Measurements from ENCODE around the gene LIFR. TPM values are rescaled to one million over a fixed set of nuclear protein-coding genes. Genes with fewer than 3 reads are reported as not detected.
"Not testable (repeated sequence)": the region's sequence is repeated elsewhere in the genome, so short reads cannot be mapped to it uniquely, and the experiment has no call there.

Gene LIFR
- total RNA-seq, 1 experiment from 2014 or later: 7.8 TPM

DNA sequence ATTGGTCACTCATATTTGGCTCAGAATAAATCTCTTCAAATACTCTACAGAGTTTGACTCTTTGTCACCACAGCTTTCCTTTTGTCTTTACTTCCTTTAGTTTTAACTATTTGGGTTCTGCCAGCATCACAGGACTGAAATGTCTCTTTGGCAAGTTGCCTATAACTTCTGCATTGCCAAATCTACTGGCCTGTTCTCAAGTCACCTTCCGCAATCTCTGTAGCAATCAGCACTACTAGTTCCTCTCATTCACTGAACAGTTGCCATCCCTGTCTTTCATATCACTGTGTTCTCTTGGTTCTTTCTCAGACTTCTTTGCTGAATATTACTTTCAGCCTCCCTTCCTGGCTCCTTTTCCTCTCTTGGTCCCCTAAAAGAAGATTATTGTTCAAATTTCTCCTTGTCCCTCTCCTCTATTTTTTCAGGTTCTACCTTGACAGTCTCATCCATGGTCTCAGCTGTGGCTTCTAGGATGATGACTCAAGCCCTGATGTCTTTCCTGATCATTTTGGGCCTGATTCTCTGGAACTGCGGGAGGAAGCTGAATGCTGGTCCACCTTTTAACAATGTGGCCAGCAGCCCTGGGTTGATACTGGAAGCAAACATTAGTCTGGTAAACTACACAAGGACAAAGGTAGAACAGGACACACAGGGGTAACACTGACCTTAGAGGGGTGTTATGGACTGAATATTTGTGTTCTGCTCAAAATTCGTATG, 44.0 kb upstream of the LIFR start:
- H2BK5ac ChIP-seq (ENCODE audit: insufficient read length, low read length): no peak overlapping the region
- no peak overlapping the region for H3K4me2 ChIP-seq (ENCODE audit: insufficient read depth, insufficient read length, low read length)

DNA sequence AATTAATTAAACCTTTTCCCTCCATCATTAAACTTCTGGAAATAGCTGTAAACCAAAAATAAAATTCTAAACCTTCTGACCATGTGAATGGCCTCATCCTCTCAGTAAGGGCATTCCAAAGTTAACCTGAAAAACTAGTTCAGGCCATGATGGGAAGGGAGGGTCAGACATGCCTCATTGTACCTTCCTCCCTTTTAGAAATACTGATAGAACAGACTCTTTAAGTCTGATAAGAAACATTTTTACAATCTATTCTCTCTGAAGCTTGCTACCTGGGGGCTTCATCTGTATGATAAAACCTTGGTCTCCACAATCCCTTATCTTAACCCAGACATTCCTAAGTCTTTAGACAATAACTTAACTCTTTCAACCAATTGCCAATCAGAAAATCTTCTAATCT, 43.3 kb upstream of the LIFR start:
- not testable (repeated sequence) for H4K8ac ChIP-seq (replicated peaks; ENCODE audit: insufficient read length, low read depth, low read length); H3K9me3 ChIP-seq (ENCODE audit: control insufficient read depth, low read depth, low read length); H4K5ac ChIP-seq (ENCODE audit: insufficient read length, low read depth, low read length); H3K4me3 Mint-ChIP-seq; DNase-seq; H3K4me2 ChIP-seq (ENCODE audit: insufficient read depth, insufficient read length, low read length); H2BK15ac ChIP-seq (ENCODE audit: low read depth, low read length); H3K9me3 Mint-ChIP-seq; H3K27me3 Mint-ChIP-seq (ENCODE audit: low read depth); H2AFZ ChIP-seq (ENCODE audit: low read length); H2AK5ac ChIP-seq (ENCODE audit: insufficient read length, low read length); H3K79me1 ChIP-seq (ENCODE audit: insufficient read depth, low read depth, low read length, poor library complexity, severe bottlenecking); H3K23ac ChIP-seq (ENCODE audit: insufficient read length, low read depth, low read length); H3K23me2 ChIP-seq (ENCODE audit: insufficient read length, low read depth, low read length, poor library complexity, severe bottlenecking); H2BK5ac ChIP-seq (ENCODE audit: insufficient read length, low read length); H3K9ac ChIP-seq (ENCODE audit: extremely low read depth, insufficient read length, low read length); H3K14ac ChIP-seq (ENCODE audit: insufficient read depth, low read length); H3K27me3 ChIP-seq (ENCODE audit: insufficient read depth, low read length); H2BK12ac ChIP-seq (ENCODE audit: insufficient read length, low read depth, low read length); H3T11ph ChIP-seq (ENCODE audit: low read length); H3K56ac ChIP-seq (ENCODE audit: insufficient read length, low read depth, low read length); H3K27ac ChIP-seq (ENCODE audit: insufficient read length, low read depth, low read length); H3K79me2 ChIP-seq (ENCODE audit: insufficient read depth, low read length); H3K27ac Mint-ChIP-seq; H4K20me1 ChIP-seq (ENCODE audit: control insufficient read depth, insufficient read depth, insufficient read length); H3K4me1 ChIP-seq (ENCODE audit: insufficient read depth, low read length); H2BK120ac ChIP-seq (ENCODE audit: low read depth, low read length, poor library complexity, severe bottlenecking); H3K4ac ChIP-seq (ENCODE audit: low read depth, low read length); H2BK20ac ChIP-seq (ENCODE audit: low read depth, low read length, poor library complexity, severe bottlenecking); H3K36me3 Mint-ChIP-seq (ENCODE audit: insufficient read depth in 1 of 3, low read depth in 3 of 3); H3K18ac ChIP-seq (ENCODE audit: insufficient read length, low read depth, low read length); H4K91ac ChIP-seq (ENCODE audit: insufficient read length, low read depth, low read length)
- peaks cover 11 to 22% of the 10 kb centered on the region in 2 experiments for H3K4me1 Mint-ChIP-seq

More for the DNA sequence above, 44.0 kb upstream of the LIFR start:
- no peak overlapping the region for H3K4ac ChIP-seq (ENCODE audit: low read depth, low read length)
- H3K23me2 ChIP-seq (ENCODE audit: insufficient read length, low read depth, low read length, poor library complexity, severe bottlenecking): no peaks in the 10 kb centered on the region
- H3K4me1 ChIP-seq (ENCODE audit: insufficient read depth, low read length): no peaks in the 10 kb centered on the region; the same call in 1 of the 2 replicates
- no peaks in the 10 kb centered on the region for H3K9me3 ChIP-seq (ENCODE audit: control insufficient read depth, low read depth, low read length)
- no peak overlapping the region for H3K14ac ChIP-seq (ENCODE audit: insufficient read depth, low read length)
- peaks cover 11 to 18% of the 10 kb centered on the region in 2 experiments for H3K4me1 Mint-ChIP-seq
- H3K79me1 ChIP-seq (ENCODE audit: insufficient read depth, low read depth, low read length, poor library complexity, severe bottlenecking): no peaks in the 10 kb centered on the region
- no peak overlapping the region for H3K27ac ChIP-seq (ENCODE audit: insufficient read length, low read depth, low read length)
- H3K79me2 ChIP-seq (ENCODE audit: insufficient read depth, low read length): no peaks in the 10 kb centered on the region
- H4K20me1 ChIP-seq (ENCODE audit: control insufficient read depth, insufficient read depth, insufficient read length): no peaks in the 10 kb centered on the region
- H3K18ac ChIP-seq (ENCODE audit: insufficient read length, low read depth, low read length): no peak overlapping the region
- H2AK5ac ChIP-seq (ENCODE audit: insufficient read length, low read length): no peak overlapping the region
- H4K5ac ChIP-seq (ENCODE audit: insufficient read length, low read depth, low read length): no peak overlapping the region
- no peak overlapping the region for H4K8ac ChIP-seq (replicated peaks; ENCODE audit: insufficient read length, low read depth, low read length)
- no peak for DNase-seq
- no peak overlapping the region for H3K23ac ChIP-seq (ENCODE audit: insufficient read length, low read depth, low read length)
- H3T11ph ChIP-seq (ENCODE audit: low read length): no peak overlapping the region
- H3K27me3 Mint-ChIP-seq (ENCODE audit: low read depth): no peaks in the 10 kb centered on the region
- WGBS (ENCODE audit: extremely low coverage, insufficient read length, low lambda C conversion rate): no CpG with 5 or more reads among the region's 3 CpGs
- H3K9ac ChIP-seq (ENCODE audit: extremely low read depth, insufficient read length, low read length): no peak overlapping the region
- H3K36me3 Mint-ChIP-seq (ENCODE audit: insufficient read depth in 1 of 3, low read depth in 3 of 3): no peaks in the 10 kb centered on the region; a peak in 1 of 7 replicates
- H3K56ac ChIP-seq (ENCODE audit: insufficient read length, low read depth, low read length): no peak overlapping the region
- H2BK20ac ChIP-seq (ENCODE audit: low read depth, low read length, poor library complexity, severe bottlenecking): no peak overlapping the region
- TF ChIP-seq, protein P1, sequence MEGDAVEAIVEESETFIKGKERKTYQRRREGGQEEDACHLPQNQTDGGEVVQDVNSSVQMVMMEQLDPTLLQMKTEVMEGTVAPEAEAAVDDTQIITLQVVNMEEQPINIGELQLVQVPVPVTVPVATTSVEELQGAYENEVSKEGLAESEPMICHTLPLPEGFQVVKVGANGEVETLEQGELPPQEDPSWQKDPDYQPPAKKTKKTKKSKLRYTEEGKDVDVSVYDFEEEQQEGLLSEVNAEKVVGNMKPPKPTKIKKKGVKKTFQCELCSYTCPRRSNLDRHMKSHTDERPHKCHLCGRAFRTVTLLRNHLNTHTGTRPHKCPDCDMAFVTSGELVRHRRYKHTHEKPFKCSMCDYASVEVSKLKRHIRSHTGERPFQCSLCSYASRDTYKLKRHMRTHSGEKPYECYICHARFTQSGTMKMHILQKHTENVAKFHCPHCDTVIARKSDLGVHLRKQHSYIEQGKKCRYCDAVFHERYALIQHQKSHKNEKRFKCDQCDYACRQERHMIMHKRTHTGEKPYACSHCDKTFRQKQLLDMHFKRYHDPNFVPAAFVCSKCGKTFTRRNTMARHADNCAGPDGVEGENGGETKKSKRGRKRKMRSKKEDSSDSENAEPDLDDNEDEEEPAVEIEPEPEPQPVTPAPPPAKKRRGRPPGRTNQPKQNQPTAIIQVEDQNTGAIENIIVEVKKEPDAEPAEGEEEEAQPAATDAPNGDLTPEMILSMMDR (conservative IDR thresholded peaks at IDR 0.05): no peak
- H2BK12ac ChIP-seq (ENCODE audit: insufficient read length, low read depth, low read length): no peak overlapping the region
- no peak overlapping the region for H3K4me3 Mint-ChIP-seq
- H2BK15ac ChIP-seq (ENCODE audit: low read depth, low read length): no peak overlapping the region
- no peak overlapping the region for H3K27ac Mint-ChIP-seq
- no peak overlapping the region for H4K91ac ChIP-seq (ENCODE audit: insufficient read length, low read depth, low read length)
- H3K9me3 Mint-ChIP-seq: no peaks in the 10 kb centered on the region; a peak in 1 of 5 replicates
- no peaks in the 10 kb centered on the region for H3K27me3 ChIP-seq (ENCODE audit: insufficient read depth, low read length)
- H2BK120ac ChIP-seq (ENCODE audit: low read depth, low read length, poor library complexity, severe bottlenecking): no peak overlapping the region
- H2AFZ ChIP-seq (ENCODE audit: low read length): no peak overlapping the region

Data from H9 (cell line).